ENCODE data around the gene NRF1. TPM values are rescaled to one million over a fixed set of nuclear protein-coding genes. Genes with fewer than 3 reads are reported as not detected.
"Not testable (repeated sequence)": the region's sequence is repeated elsewhere in the genome, so short reads cannot be mapped to it uniquely, and the experiment has no call there.

NRF1 gene
- polyA plus RNA-seq, 1 experiment: 10.3 TPM

- no peak for DNase-seq (ENCODE audit: low read depth, low spot score)
- Histone ChIP-seq H3K27ac (ENCODE audit: low read depth, low read length) (no peak overlapping the region), H3K27me3 (ENCODE audit: control insufficient read depth, insufficient read depth, low read length) (peaks cover 5% of the 10 kb centered on the region), H3K9me3 (ENCODE audit: control insufficient read depth, insufficient read depth, low read length) (no peaks in the 10 kb centered on the region), H3K4me3 (ENCODE audit: low read depth, low read length) (no peak overlapping the region)
- POLR2A ChIA-PET: no interaction called here
- CTCF ChIA-PET: no interaction called here
- TF ChIP-seq CTCF (IDR thresholded peaks at IDR 0.05; ENCODE audit: low read depth, low read length): no peak
These were observed 181.2 kb downstream of the NRF1 start for GRCh38 chr7:129792721-129793120.

- TF ChIP-seq CTCF (IDR thresholded peaks at IDR 0.05; ENCODE audit: low read depth, low read length): no peak
- Histone ChIP-seq H3K9me3 (ENCODE audit: control insufficient read depth, insufficient read depth, low read length) (no peaks in the 10 kb centered on the region), H3K27ac (ENCODE audit: low read depth, low read length) (no peak overlapping the region), H3K27me3 (ENCODE audit: control insufficient read depth, insufficient read depth, low read length) (peaks cover 5% of the 10 kb centered on the region), H3K4me3 (ENCODE audit: low read depth, low read length) (no peak overlapping the region)
- CTCF ChIA-PET: no interaction called here
- POLR2A ChIA-PET: interaction anchor here (0.5 to 0.6 kb wide), 2 partner anchors 10 to 1276 kb away, joined by 5 to 6 read pairs; no protein-coding TSS in a partner anchor
- no peak for DNase-seq (ENCODE audit: low read depth, low spot score)
These were observed 182.2 kb downstream of the NRF1 start for GRCh38 chr7:129793506-129794310.

GRCh38 chr7:129794461-129794860 lies 182.9 kb downstream of the NRF1 start:
- CTCF ChIA-PET; H3K27me3 ChIP-seq (ENCODE audit: control insufficient read depth, insufficient read depth, low read length); H3K27ac ChIP-seq (ENCODE audit: low read depth, low read length); DNase-seq (ENCODE audit: low read depth, low spot score); H3K9me3 ChIP-seq (ENCODE audit: control insufficient read depth, insufficient read depth, low read length); H3K4me3 ChIP-seq (ENCODE audit: low read depth, low read length): not testable (repeated sequence)
- POLR2A ChIA-PET: interaction anchor here (0.5 to 0.6 kb wide), 2 partner anchors 10 to 1276 kb away, joined by 5 to 6 read pairs; no protein-coding TSS in a partner anchor

GRCh38 chr7:129796186-129796775 lies 184.8 kb downstream of the NRF1 start:
- Histone ChIP-seq H3K27ac (ENCODE audit: low read depth, low read length) (no peak overlapping the region), H3K4me3 (ENCODE audit: low read depth, low read length) (no peak overlapping the region), H3K27me3 (ENCODE audit: control insufficient read depth, insufficient read depth, low read length) (peaks cover 13% of the 10 kb centered on the region), H3K9me3 (ENCODE audit: control insufficient read depth, insufficient read depth, low read length) (no peaks in the 10 kb centered on the region)
- ChIA-PET CTCF (no interaction called here), POLR2A (no interaction called here)
- DNase-seq (ENCODE audit: low read depth, low spot score): no peak
- no peak for TF ChIP-seq CTCF (IDR thresholded peaks at IDR 0.05; ENCODE audit: low read depth, low read length)

GRCh38 chr7:129797214-129797789 lies 185.8 kb downstream of the NRF1 start:
- CTCF ChIA-PET: no interaction called here

More at GRCh38 chr7:129797214-129797789, 185.8 kb downstream of the NRF1 start:
- no peak overlapping the region for H3K27ac ChIP-seq (ENCODE audit: low read depth, low read length)
- peaks cover 13% of the 10 kb centered on the region for H3K27me3 ChIP-seq (ENCODE audit: control insufficient read depth, insufficient read depth, low read length)
- no peaks in the 10 kb centered on the region for H3K9me3 ChIP-seq (ENCODE audit: control insufficient read depth, insufficient read depth, low read length)
- no peak for TF ChIP-seq CTCF (IDR thresholded peaks at IDR 0.05; ENCODE audit: low read depth, low read length)
- H3K4me3 ChIP-seq (ENCODE audit: low read depth, low read length): no peak overlapping the region
- DNase-seq (ENCODE audit: low read depth, low spot score): no peak
- POLR2A ChIA-PET: no interaction called here
